ENCODE data around the gene ATP6V0B. TPM values are rescaled to one million over a fixed set of nuclear protein-coding genes. Genes with fewer than 3 reads are reported as not detected.

Gene ATP6V0B
- total RNA-seq: 100 to 1,000 TPM in 2 of 4 donors, 10 to 100 TPM in 2; 29.2 to 203 (median 97.9) TPM

DNA sequence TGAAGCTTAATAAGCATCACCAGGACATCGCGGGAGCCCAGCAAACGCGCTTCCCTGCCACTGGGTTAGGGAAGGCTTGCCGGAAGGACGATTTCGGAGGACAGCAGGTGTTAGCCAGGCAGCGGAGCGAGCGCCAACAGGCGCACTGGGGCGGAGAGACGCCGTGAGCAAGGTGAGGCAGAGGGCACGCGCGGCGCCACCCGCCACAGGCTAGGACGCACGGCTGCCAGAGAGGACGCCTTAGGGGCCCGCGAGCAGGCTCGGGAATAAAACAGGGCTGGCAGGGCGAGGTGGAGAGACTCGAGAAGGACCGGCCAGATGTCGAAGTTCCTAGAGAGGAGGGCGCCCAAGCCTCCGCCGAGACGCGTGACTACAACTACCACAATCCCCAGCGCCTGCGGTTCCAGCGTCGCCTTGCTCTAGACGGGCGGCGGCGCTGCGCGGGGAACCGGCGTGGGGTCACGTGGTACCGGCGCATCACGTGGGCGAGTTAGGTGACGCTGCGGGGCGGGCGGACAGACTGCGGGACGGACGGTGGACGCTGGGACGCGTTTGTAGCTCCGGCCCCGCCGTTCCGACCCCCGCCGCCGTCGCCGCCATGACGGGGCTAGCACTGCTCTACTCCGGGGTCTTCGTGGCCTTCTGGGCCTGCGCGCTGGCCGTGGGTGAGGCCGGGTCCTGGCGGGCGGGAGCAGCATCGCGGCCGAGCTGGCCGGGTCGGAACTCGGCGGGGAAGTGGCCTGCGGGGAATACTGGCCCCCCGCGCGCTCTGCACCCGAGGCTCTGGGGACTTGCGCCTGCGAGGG, at the start of gene ATP6V0B:
TSS of gene ATP6V0B (plus strand) at position 518 of the 806 bp plus-strand sequence. CDS start at position 599, 81 bp downstream.
- Histone ChIP-seq H3K27me3 (no peaks in the 10 kb centered on the region), H3K36me3 (peaks cover 0 to 5% (median 0%) of the 10 kb centered on the region in 4 donors), H3K4me3 (peak within 1 kb of the TSS; percentile 60 to 97 (median 94)), H3K9me3 (no peaks in the 10 kb centered on the region), H3K27ac (peak within 1 kb of the TSS; percentile 90 to 96 (median 96)), H3K4me1 (peaks cover 38 to 52% (median 48%) of the 10 kb centered on the region in 4 donors)
- TF ChIP-seq POLR2AphosphoS5 (IDR thresholded peaks at IDR 0.05) (peak; percentile 97), POLR2A (IDR thresholded peaks at IDR 0.05) (peak; percentile 94), EP300 (IDR thresholded peaks at IDR 0.05; ENCODE audit: low read depth) (no peak)
- TF ChIP-seq, protein P1, sequence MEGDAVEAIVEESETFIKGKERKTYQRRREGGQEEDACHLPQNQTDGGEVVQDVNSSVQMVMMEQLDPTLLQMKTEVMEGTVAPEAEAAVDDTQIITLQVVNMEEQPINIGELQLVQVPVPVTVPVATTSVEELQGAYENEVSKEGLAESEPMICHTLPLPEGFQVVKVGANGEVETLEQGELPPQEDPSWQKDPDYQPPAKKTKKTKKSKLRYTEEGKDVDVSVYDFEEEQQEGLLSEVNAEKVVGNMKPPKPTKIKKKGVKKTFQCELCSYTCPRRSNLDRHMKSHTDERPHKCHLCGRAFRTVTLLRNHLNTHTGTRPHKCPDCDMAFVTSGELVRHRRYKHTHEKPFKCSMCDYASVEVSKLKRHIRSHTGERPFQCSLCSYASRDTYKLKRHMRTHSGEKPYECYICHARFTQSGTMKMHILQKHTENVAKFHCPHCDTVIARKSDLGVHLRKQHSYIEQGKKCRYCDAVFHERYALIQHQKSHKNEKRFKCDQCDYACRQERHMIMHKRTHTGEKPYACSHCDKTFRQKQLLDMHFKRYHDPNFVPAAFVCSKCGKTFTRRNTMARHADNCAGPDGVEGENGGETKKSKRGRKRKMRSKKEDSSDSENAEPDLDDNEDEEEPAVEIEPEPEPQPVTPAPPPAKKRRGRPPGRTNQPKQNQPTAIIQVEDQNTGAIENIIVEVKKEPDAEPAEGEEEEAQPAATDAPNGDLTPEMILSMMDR (IDR thresholded peaks at IDR 0.05): peak; percentile 9 to 82 (median 24)
- in situ Hi-C loops (cut with MboI; ENCODE audit: low pct_ligation_motif_present in 1 of 4, low pct_unique_long_range_greater_than_20kb in 1 of 4, low sequenced_read_pairs in 3 of 4): no loop called here
- whole genome bisulfite sequencing, 2 donors (ENCODE audit: low coverage in 1 of 2): 0% methylated on average over 66 of the region's 93 CpGs; no CpG with 5 or more reads in 1 of the 2 donors
- peak; percentile 98 for DNase-seq
- intact Hi-C loops (cut with DNase I; ENCODE audit: low total_unique reads): no loop called here

DNA sequence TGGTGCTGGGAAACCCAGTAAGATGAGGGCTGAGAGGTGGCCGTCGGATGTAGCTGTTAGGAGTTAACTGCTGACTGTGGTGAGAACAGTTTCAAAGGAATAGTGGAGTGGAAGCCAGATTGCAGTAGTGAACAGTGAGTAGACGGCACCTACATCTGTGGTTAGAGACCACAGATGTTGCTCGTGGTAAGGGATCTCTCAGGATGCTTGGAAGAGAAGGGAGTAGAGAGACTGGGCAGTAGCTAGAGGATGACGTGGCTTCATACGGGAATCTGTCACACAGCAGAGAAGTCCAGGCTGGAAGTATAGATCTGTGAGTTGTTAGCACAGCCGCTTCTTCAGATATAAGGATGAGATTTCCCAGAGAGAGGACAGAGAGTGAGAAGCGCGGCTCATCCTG, 48.9 kb upstream of the ATP6V0B start:
- Histone ChIP-seq H3K4me3 (no peak overlapping the region), H3K27ac (no peak overlapping the region), H3K4me1 (no peaks in the 10 kb centered on the region), H3K9me3 (no peaks in the 10 kb centered on the region), H3K36me3 (no peaks in the 10 kb centered on the region), H3K27me3 (no peaks in the 10 kb centered on the region)
- 88 to 92% methylated on average over 8 to 9 of the region's 9 CpGs for WGBS, 2 donors (ENCODE audit: low coverage in 1 of 2)
- TF ChIP-seq POLR2AphosphoS5 (IDR thresholded peaks at IDR 0.05) (no peak), EP300 (IDR thresholded peaks at IDR 0.05; ENCODE audit: low read depth) (no peak), POLR2A (IDR thresholded peaks at IDR 0.05) (no peak)
- TF ChIP-seq, protein P1 (IDR thresholded peaks at IDR 0.05): no peak
- no peak for DNase-seq
- intact Hi-C loops (cut with DNase I; ENCODE audit: low total_unique reads) (no loop called here), in situ Hi-C loops (cut with MboI; ENCODE audit: low pct_ligation_motif_present in 1 of 4, low pct_unique_long_range_greater_than_20kb in 1 of 4, low sequenced_read_pairs in 3 of 4) (loop anchor here in 1 of 4 donors (25.0 kb wide), 1 partner anchor 389 kb away; the partner anchor contains the start of gene PTPRF)

DNA sequence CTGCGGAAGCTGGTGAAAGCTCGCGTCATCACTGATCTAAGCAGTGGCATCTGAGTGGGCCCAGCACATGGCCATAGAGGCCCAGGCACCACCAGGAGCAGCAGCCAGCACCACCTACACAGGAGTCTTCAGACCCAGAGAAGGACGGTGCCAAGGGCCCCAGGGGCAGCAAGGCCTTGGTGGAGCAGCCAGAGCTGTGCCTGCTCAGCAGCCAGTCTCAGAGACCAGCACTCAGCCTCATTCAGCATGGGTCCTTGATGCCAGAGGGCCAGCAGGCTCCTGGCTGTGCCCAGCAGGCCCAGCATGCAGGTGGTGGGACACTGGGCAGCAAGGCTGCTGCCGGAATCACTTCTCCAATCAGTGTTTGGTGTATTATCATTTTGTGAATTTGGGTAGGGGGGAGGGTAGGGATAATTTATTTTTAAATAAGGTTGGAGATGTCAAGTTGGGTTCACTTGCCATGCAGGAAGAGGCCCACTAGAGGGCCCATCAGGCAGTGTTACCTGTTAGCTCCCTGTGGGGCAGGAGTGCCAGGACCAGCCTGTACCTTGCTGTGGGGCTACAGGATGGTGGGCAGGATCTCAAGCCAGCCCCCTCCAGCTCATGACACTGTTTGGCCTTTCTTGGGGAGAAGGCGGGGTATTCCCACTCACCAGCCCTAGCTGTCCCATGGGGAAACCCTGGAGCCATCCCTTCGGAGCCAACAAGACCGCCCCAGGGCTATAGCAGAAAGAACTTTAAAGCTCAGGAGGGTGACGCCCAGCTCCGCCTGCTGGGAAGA, 44.4 kb upstream of the ATP6V0B start:
- H3K36me3 ChIP-seq: no peaks in the 10 kb centered on the region
- TF ChIP-seq, protein P1 (IDR thresholded peaks at IDR 0.05): peak; percentile 20 to 49 (median 46)
- TF ChIP-seq EP300 (IDR thresholded peaks at IDR 0.05; ENCODE audit: low read depth) (no peak), POLR2A (IDR thresholded peaks at IDR 0.05) (no peak), POLR2AphosphoS5 (IDR thresholded peaks at IDR 0.05) (no peak)
- peak; percentile 22 for DNase-seq
- WGBS, 2 donors (ENCODE audit: low coverage in 1 of 2): 93% methylated on average over 10 of the region's 10 CpGs; no CpG with 5 or more reads in 1 of the 2 donors
- no peaks in the 10 kb centered on the region for H3K9me3 ChIP-seq
- peaks cover 7% of the 10 kb centered on the region for H3K27me3 ChIP-seq
- in situ Hi-C loops (cut with MboI; ENCODE audit: low pct_ligation_motif_present in 1 of 4, low pct_unique_long_range_greater_than_20kb in 1 of 4, low sequenced_read_pairs in 3 of 4) (loop anchor here (5.0 to 25.0 kb wide), 5 partner anchors 156 to 393 kb away; partner anchors contain the start of gene PTPRF (in 1 of the 4)), intact Hi-C loops (cut with DNase I; ENCODE audit: low total_unique reads) (no loop called here)
- no peak overlapping the region for H3K4me3 ChIP-seq
- peaks cover 7 to 24% (median 22%) of the 10 kb centered on the region in 4 donors for H3K4me1 ChIP-seq
- H3K27ac ChIP-seq: no peak overlapping the region

DNA sequence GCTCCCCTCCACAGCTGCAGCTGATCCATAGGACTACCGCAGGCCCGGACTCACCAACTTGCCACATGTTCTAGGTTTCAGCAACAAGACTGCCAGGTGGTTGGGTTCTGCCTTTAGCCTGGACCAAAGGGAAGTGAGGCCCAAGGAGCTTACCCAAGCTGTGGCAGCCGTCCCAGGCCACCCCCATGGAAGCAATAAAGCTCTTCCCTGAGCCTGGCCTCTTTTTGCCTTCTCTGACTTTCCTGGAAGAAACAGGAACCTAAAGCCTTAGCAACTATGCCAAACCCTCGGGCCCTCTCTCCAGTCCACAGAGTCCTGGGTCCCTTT, 43.8 kb upstream of the ATP6V0B start:
- in situ Hi-C loops (cut with MboI; ENCODE audit: low pct_ligation_motif_present in 1 of 4, low pct_unique_long_range_greater_than_20kb in 1 of 4, low sequenced_read_pairs in 3 of 4) (loop anchor here (5.0 to 25.0 kb wide), 5 partner anchors 156 to 394 kb away; partner anchors contain the start of gene PTPRF (in 1 of the 4)), intact Hi-C loops (cut with DNase I; ENCODE audit: low total_unique reads) (no loop called here)
- WGBS, 2 donors (ENCODE audit: low coverage in 1 of 2): 77% methylated on average over 4 of the region's 4 CpGs; no CpG with 5 or more reads in 1 of the 2 donors
- TF ChIP-seq POLR2AphosphoS5 (IDR thresholded peaks at IDR 0.05): no peak
- TF ChIP-seq EP300 (IDR thresholded peaks at IDR 0.05; ENCODE audit: low read depth): no peak
- no peak for TF ChIP-seq POLR2A (IDR thresholded peaks at IDR 0.05)
- TF ChIP-seq, protein P1 (IDR thresholded peaks at IDR 0.05): no peak
- no peaks in the 10 kb centered on the region for H3K9me3 ChIP-seq
- H3K27me3 ChIP-seq: peaks cover 12% of the 10 kb centered on the region
- no peak overlapping the region for H3K27ac ChIP-seq
- DNase-seq: no peak
- no peaks in the 10 kb centered on the region for H3K36me3 ChIP-seq
- no peak overlapping the region for H3K4me3 ChIP-seq
- peaks cover 12 to 30% (median 27%) of the 10 kb centered on the region in 4 donors for H3K4me1 ChIP-seq
